HEK293 (cell line): Measurements from ENCODE around the gene DOP1A.

ENCODE experiments used
- GLIS2 ChIP-seq: fragments of 450-650 bp; formaldehyde crosslinking; IDR thresholded peaks from 2 replicates; pipeline ENCODE4 v1.5.1; 2016; ENCODE audit warnings: missing biosample characterization, missing genetic modification characterization
- KLF1 ChIP-seq: fragments of 450-650 bp; formaldehyde crosslinking; IDR thresholded peaks from 2 replicates; pipeline ENCODE4 v1.5.1; 2016; ENCODE audit warnings: missing biosample characterization, missing genetic modification characterization
- RBAK ChIP-seq: fragments of 450-650 bp; formaldehyde crosslinking; IDR thresholded peaks from 2 replicates; pipeline ENCODE4 v1.5.1; 2016; ENCODE audit warnings: missing biosample characterization, missing genetic modification characterization
- WT1 ChIP-seq: fragments of 450-650 bp; formaldehyde crosslinking; IDR thresholded peaks from 2 replicates; pipeline ENCODE4 v1.5.1; 2016; ENCODE audit warnings: missing biosample characterization, missing genetic modification characterization
- YY1 ChIP-seq: fragments of 450-650 bp; formaldehyde crosslinking; IDR thresholded peaks from 2 replicates; pipeline ENCODE4 v1.5.1; 2018; ENCODE audit warnings: missing biosample characterization, missing genetic modification characterization
- ZNF114 ChIP-seq: fragments of 450-650 bp; formaldehyde crosslinking; IDR thresholded peaks from 2 replicates; pipeline ENCODE4 v1.5.0; 2017; ENCODE audit warnings: missing biosample characterization, missing genetic modification characterization
- ZNF174 ChIP-seq: fragments of 450-650 bp; formaldehyde crosslinking; IDR thresholded peaks from 2 replicates; pipeline ENCODE4 v1.5.0; 2017; ENCODE audit warnings: missing biosample characterization, mild to moderate bottlenecking, missing genetic modification characterization
- ZNF248 ChIP-seq: fragments of 450-650 bp; formaldehyde crosslinking; IDR thresholded peaks from 2 replicates; pipeline ENCODE4 v1.5.1; 2017; ENCODE audit warnings: missing biosample characterization, missing genetic modification characterization
- ZNF335 ChIP-seq: fragments of 450-650 bp; formaldehyde crosslinking; conservative IDR thresholded peaks from 2 replicates; pipeline ENCODE4 v1.5.1; 2016; ENCODE audit warnings: missing biosample characterization, missing genetic modification characterization
- ZNF560 ChIP-seq: fragments of 450-650 bp; formaldehyde crosslinking; IDR thresholded peaks from 2 replicates; pipeline ENCODE4 v1.5.1; 2017; ENCODE audit warnings: missing biosample characterization, missing genetic modification characterization, borderline replicate concordance
- ZNF561 ChIP-seq: fragments of 450-650 bp; IDR thresholded peaks from 2 replicates; pipeline ENCODE4 v1.5.1; 2018; ENCODE audit warnings: missing biosample characterization, missing genetic modification characterization, borderline replicate concordance
- ZNF621 ChIP-seq: fragments of 450-650 bp; formaldehyde crosslinking; IDR thresholded peaks from 2 replicates; pipeline ENCODE4 v1.5.1; 2017; ENCODE audit warnings: missing biosample characterization, missing genetic modification characterization
- ZNF664 ChIP-seq: fragments of 450-650 bp; formaldehyde crosslinking; IDR thresholded peaks from 2 replicates; pipeline ENCODE4 v1.5.1; 2016; ENCODE audit warnings: missing biosample characterization, missing genetic modification characterization
- TF ChIP-seq, protein P1 (sequence below): fragments of 450-650 bp; formaldehyde crosslinking; IDR thresholded peaks from 2 replicates; pipeline ENCODE4 v1.5.1; 2016; ENCODE audit warnings: missing biosample characterization, missing genetic modification characterization
- TF ChIP-seq, protein P2 (sequence below): fragments of 450-650 bp; formaldehyde crosslinking; IDR thresholded peaks from 2 replicates; pipeline ENCODE4 v1.5.1; 2016; ENCODE audit warnings: missing biosample characterization, missing genetic modification characterization
- TF ChIP-seq, protein P3 (sequence below): fragments of 450-650 bp; formaldehyde crosslinking; IDR thresholded peaks from 2 replicates; pipeline ENCODE4 v1.5.1; 2016; ENCODE audit warnings: missing biosample characterization, missing genetic modification characterization
- TF ChIP-seq, protein P4 (sequence below): fragments of 450-650 bp; formaldehyde crosslinking; IDR thresholded peaks from 2 replicates; pipeline ENCODE4 v1.5.1; 2016; ENCODE audit warnings: missing biosample characterization, missing genetic modification characterization, low read depth
- TF ChIP-seq, protein P5 (sequence below): fragments of 450-650 bp; formaldehyde crosslinking; IDR thresholded peaks from 2 replicates; pipeline ENCODE4 v1.5.1; 2016; ENCODE audit warnings: missing biosample characterization, missing genetic modification characterization
- TF ChIP-seq, protein P6 (sequence below): fragments of 450-650 bp; formaldehyde crosslinking; IDR thresholded peaks from 2 replicates; pipeline ENCODE4 v1.5.1; 2016; ENCODE audit warnings: missing biosample characterization, missing genetic modification characterization
- TF ChIP-seq, protein P7 (sequence below): fragments of 450-650 bp; formaldehyde crosslinking; IDR thresholded peaks from 2 replicates; pipeline ENCODE4 v1.5.1; 2016; ENCODE audit warnings: missing biosample characterization, missing genetic modification characterization, borderline replicate concordance

The DOP1A gene

DNA sequence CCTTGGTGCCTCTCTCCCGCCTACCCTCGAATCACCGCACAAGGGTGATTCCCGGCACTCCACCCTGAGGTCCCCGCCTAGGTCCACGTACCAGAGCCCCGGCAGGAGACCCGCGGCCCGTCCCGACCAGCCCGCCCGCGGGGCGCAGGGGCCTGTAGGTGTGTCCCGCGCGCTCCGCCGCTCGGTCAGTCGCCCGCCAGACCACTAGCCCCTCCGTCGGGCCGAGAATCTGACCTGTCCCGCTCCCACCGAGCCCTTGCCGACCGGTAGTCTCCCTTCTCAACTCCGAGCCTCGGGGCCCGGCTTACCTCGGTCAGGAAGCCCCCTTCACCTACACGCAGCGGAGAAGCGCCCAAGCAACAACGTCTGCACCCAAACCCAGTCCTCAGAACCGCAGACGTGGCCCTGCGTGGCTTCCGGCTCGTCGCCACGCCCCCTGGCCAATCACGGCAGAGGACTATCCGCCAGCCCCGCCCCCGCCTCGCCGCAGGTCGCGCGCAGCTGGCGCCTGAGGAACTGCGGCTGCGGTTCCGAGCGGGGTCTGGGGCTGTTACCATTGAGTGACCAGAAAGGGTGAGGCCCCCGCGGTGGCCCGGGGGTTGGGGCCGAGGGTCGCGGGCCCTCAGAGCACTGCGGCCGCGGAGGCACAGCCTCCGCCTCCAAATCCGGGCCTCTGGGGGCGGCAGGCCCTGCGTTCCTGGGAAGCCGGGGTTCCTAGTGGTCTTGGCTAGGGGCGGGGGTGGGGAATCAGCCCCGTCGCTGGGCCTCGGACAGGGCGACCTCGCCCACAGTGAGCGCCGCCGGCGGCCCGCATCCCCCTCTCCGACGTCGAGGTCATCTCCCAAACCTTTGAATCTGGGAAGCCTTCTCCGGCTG, 125.6 kb downstream of the DOP1A start, which contains the start of the genes PGM3 and RWDD2A (continued):
- TF ChIP-seq ZNF114 (no peak), GLIS2 (tag by site-specific recombination) (no peak), KLF1 (peak; percentile 62), ZNF335 (tag by site-specific recombination) (peak; percentile 80), RBAK (tag by site-specific recombination) (no peak), YY1 (peak; percentile 24; the same call in 1 of the 2 replicates), ZNF664 (tag by site-specific recombination) (no peak), ZNF560 (tag by site-specific recombination) (no peak), WT1 (tag by site-specific recombination) (no peak), ZNF561 (tag by site-specific recombination) (no peak; the same call in none of the 2 replicates), ZNF621 (tag by site-specific recombination) (no peak), ZNF248 (tag by site-specific recombination) (no peak), ZNF174 (tag by site-specific recombination) (no peak)
- TF ChIP-seq, protein P1, sequence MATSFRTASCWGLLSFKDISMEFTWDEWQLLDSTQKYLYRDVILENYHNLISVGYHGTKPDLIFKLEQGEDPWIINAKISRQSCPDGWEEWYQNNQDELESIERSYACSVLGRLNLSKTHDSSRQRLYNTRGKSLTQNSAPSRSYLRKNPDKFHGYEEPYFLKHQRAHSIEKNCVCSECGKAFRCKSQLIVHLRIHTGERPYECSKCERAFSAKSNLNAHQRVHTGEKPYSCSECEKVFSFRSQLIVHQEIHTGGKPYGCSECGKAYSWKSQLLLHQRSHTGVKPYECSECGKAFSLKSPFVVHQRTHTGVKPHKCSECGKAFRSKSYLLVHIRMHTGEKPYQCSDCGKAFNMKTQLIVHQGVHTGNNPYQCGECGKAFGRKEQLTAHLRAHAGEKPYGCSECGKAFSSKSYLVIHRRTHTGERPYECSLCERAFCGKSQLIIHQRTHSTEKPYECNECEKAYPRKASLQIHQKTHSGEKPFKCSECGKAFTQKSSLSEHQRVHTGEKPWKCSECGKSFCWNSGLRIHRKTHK (tag by site-specific recombination) = no peak
- TF ChIP-seq, protein P2, sequence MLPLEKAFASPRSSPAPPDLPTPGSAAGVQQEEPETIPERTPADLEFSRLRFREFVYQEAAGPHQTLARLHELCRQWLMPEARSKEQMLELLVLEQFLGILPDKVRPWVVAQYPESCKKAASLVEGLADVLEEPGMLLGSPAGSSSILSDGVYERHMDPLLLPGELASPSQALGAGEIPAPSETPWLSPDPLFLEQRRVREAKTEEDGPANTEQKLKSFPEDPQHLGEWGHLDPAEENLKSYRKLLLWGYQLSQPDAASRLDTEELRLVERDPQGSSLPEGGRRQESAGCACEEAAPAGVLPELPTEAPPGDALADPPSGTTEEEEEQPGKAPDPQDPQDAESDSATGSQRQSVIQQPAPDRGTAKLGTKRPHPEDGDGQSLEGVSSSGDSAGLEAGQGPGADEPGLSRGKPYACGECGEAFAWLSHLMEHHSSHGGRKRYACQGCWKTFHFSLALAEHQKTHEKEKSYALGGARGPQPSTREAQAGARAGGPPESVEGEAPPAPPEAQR = no peak
- TF ChIP-seq, protein P3, sequence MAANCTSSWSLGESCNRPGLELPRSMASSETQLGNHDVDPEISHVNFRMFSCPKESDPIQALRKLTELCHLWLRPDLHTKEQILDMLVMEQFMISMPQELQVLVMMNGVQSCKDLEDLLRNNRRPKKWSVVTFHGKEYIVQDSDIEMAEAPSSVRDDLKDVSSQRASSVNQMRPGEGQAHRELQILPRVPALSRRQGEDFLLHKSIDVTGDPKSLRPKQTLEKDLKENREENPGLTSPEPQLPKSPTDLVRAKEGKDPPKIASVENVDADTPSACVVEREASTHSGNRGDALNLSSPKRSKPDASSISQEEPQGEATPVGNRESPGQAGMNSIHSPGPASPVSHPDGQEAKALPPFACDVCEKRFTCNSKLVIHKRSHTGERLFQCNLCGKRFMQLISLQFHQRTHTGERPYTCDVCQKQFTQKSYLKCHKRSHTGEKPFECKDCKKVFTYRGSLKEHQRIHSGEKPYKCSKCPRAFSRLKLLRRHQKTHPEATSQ = peak; percentile 88
- TF ChIP-seq, protein P4, sequence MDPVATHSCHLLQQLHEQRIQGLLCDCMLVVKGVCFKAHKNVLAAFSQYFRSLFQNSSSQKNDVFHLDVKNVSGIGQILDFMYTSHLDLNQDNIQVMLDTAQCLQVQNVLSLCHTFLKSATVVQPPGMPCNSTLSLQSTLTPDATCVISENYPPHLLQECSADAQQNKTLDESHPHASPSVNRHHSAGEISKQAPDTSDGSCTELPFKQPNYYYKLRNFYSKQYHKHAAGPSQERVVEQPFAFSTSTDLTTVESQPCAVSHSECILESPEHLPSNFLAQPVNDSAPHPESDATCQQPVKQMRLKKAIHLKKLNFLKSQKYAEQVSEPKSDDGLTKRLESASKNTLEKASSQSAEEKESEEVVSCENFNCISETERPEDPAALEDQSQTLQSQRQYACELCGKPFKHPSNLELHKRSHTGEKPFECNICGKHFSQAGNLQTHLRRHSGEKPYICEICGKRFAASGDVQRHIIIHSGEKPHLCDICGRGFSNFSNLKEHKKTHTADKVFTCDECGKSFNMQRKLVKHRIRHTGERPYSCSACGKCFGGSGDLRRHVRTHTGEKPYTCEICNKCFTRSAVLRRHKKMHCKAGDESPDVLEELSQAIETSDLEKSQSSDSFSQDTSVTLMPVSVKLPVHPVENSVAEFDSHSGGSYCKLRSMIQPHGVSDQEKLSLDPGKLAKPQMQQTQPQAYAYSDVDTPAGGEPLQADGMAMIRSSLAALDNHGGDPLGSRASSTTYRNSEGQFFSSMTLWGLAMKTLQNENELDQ (tag by site-specific recombination) = no peak
- TF ChIP-seq, protein P5, sequence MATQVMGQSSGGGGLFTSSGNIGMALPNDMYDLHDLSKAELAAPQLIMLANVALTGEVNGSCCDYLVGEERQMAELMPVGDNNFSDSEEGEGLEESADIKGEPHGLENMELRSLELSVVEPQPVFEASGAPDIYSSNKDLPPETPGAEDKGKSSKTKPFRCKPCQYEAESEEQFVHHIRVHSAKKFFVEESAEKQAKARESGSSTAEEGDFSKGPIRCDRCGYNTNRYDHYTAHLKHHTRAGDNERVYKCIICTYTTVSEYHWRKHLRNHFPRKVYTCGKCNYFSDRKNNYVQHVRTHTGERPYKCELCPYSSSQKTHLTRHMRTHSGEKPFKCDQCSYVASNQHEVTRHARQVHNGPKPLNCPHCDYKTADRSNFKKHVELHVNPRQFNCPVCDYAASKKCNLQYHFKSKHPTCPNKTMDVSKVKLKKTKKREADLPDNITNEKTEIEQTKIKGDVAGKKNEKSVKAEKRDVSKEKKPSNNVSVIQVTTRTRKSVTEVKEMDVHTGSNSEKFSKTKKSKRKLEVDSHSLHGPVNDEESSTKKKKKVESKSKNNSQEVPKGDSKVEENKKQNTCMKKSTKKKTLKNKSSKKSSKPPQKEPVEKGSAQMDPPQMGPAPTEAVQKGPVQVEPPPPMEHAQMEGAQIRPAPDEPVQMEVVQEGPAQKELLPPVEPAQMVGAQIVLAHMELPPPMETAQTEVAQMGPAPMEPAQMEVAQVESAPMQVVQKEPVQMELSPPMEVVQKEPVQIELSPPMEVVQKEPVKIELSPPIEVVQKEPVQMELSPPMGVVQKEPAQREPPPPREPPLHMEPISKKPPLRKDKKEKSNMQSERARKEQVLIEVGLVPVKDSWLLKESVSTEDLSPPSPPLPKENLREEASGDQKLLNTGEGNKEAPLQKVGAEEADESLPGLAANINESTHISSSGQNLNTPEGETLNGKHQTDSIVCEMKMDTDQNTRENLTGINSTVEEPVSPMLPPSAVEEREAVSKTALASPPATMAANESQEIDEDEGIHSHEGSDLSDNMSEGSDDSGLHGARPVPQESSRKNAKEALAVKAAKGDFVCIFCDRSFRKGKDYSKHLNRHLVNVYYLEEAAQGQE (tag by site-specific recombination) = peak; percentile 36; the same call in 1 of the 2 replicates
- TF ChIP-seq, protein P6, sequence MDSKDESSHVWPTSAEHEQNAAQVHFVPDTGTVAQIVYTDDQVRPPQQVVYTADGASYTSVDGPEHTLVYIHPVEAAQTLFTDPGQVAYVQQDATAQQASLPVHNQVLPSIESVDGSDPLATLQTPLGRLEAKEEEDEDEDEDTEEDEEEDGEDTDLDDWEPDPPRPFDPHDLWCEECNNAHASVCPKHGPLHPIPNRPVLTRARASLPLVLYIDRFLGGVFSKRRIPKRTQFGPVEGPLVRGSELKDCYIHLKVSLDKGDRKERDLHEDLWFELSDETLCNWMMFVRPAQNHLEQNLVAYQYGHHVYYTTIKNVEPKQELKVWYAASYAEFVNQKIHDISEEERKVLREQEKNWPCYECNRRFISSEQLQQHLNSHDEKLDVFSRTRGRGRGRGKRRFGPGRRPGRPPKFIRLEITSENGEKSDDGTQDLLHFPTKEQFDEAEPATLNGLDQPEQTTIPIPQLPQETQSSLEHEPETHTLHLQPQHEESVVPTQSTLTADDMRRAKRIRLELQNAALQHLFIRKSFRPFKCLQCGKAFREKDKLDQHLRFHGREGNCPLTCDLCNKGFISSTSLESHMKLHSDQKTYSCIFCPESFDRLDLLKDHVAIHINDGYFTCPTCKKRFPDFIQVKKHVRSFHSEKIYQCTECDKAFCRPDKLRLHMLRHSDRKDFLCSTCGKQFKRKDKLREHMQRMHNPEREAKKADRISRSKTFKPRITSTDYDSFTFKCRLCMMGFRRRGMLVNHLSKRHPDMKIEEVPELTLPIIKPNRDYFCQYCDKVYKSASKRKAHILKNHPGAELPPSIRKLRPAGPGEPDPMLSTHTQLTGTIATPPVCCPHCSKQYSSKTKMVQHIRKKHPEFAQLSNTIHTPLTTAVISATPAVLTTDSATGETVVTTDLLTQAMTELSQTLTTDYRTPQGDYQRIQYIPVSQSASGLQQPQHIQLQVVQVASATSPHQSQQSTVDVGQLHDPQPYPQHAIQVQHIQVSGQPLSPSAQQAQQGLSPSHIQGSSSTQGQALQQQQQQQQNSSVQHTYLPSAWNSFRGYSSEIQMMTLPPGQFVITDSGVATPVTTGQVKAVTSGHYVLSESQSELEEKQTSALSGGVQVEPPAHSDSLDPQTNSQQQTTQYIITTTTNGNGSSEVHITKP (tag by site-specific recombination) = peak; percentile 96
- TF ChIP-seq, protein P7, sequence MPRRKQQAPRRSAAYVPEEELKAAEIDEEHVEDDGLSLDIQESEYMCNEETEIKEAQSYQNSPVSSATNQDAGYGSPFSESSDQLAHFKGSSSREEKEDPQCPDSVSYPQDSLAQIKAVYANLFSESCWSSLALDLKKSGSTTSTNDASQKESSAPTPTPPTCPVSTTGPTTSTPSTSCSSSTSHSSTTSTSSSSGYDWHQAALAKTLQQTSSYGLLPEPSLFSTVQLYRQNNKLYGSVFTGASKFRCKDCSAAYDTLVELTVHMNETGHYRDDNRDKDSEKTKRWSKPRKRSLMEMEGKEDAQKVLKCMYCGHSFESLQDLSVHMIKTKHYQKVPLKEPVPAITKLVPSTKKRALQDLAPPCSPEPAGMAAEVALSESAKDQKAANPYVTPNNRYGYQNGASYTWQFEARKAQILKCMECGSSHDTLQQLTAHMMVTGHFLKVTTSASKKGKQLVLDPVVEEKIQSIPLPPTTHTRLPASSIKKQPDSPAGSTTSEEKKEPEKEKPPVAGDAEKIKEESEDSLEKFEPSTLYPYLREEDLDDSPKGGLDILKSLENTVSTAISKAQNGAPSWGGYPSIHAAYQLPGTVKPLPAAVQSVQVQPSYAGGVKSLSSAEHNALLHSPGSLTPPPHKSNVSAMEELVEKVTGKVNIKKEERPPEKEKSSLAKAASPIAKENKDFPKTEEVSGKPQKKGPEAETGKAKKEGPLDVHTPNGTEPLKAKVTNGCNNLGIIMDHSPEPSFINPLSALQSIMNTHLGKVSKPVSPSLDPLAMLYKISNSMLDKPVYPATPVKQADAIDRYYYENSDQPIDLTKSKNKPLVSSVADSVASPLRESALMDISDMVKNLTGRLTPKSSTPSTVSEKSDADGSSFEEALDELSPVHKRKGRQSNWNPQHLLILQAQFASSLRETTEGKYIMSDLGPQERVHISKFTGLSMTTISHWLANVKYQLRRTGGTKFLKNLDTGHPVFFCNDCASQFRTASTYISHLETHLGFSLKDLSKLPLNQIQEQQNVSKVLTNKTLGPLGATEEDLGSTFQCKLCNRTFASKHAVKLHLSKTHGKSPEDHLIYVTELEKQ (tag by site-specific recombination) = 0 out of 2 replicates have a peak, but pooled peaks have one; percentile 7
